Measurements from ENCODE around the gene BICD1.

Gene BICD1

GRCh38 chr12:32344047-32344446 is 237.4 kb downstream of the BICD1 start:
- no peak for DNase-seq (ENCODE audit: low read depth in 2 of 2)

DNA sequence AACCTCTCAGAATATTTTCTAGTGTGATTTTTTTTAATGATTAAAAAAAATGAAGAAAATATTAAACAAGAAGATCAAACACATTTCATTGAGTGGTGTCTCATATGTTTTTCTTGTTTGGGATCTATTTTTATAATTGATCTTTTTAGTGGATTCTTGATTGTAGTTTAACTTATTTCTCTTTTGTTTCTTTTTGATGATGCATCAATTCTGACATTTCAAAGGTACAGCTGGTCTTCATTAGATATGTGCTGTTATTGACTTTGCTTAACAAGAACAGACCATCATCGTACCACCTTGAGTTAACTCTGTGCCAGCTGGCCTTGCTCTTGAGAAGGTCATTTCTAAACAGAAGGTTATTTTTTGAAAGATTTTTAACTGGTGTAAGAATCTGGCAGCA is 246.9 kb downstream of the BICD1 start:
- no peak for DNase-seq (ENCODE audit: low read depth in 2 of 2)

- DNase-seq (ENCODE audit: low read depth in 2 of 2), result no peak
These were observed 251.1 kb downstream of the BICD1 start for GRCh38 chr12:32357601-32358249.

DNA sequence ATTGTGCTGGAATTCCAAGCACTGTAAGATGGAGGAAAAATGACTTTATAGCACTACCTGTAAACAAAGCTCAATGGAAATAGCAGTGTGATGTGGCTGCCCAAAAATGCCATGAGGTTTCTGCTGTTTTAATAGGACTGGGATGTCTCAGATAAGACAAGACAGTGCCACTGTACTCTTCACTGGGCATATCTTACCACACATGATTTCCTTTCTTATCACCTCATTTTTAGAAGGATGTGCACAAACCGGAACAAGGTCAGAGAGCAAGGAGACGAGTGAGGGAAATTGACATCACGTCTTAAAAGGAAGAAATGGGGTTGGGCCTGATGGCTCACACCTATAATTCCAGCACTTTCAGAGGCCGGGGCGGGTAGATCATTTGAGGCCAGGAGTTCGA is 254.3 kb downstream of the BICD1 start:
- DNase-seq (ENCODE audit: low read depth in 2 of 2), result no peak

DNA sequence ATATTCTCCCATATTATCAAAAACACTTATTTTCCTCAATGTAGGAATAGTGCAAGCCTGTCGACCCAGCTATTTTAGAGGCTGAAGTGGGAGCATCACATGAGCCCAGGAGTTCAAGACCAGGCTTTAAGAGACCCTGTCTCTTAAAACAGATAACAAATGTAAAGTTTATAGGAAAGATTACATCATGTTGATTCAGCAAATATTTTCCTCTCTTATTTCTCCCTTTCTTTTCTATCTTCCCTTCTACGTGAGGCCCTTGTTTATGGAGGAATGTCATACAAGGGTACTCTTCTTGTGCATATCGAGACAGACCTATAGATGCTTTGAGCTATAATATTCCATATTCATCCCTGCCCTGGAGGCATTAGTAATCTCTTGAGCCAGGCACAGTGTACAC is 256.2 kb downstream of the BICD1 start:
- no peak for DNase-seq (ENCODE audit: low read depth in 2 of 2)

DNA sequence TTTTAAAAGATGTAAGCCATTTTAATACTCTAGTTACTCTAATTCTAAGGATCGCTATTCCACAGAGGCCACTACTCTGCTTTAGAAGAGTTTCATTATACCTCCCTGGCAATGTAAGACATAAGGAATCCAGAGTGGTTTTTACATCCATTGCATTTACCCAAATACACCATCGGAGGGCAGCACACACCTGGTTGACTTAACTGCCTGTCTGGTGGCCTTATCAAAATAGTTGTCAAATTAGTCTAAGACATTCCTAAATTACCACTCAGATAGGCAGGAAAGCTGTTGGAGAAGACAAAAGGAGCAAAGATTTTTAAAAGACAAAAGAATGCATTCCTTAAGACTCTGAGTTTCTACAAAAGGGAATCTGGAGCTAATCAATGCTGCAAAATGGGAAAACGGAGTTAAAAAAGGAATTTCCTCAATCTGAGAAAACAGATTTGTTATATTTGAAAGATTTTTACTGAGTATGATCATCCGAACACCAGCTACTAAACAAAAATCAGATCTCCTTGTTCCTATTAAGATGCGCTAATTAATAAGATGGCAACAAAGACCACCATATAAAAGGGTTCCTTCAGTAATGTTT is 258.9 kb downstream of the BICD1 start:
- DNase-seq (ENCODE audit: low read depth in 2 of 2), result peak; percentile 1 to 8

DNA sequence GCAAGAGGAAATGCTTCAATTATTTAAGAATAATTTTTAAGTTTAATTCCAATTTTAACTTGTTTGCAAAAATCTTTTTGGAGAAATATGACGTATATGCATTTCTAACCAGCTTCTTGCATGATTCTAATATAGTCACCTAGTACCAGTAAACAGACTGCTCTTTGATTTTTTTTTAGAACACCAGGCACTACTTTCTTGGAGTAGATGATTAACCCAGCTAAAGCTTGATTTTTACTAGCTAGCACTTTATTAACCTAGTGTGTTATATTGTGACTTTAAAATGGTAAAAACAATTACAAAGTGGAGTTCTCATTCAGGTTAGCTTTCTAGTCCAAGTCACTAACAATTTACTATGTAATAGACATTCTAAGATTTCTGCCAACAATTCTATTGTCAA is 260.1 kb downstream of the BICD1 start:
- no peak for DNase-seq (ENCODE audit: low read depth in 2 of 2)

GRCh38 chr12:32367381-32367780 is 260.7 kb downstream of the BICD1 start:
- DNase-seq (ENCODE audit: low read depth in 2 of 2), result no peak

GRCh38 chr12:32369202-32369601 is 262.6 kb downstream of the BICD1 start:
- DNase-seq (ENCODE audit: low read depth in 2 of 2), result no peak

DNA sequence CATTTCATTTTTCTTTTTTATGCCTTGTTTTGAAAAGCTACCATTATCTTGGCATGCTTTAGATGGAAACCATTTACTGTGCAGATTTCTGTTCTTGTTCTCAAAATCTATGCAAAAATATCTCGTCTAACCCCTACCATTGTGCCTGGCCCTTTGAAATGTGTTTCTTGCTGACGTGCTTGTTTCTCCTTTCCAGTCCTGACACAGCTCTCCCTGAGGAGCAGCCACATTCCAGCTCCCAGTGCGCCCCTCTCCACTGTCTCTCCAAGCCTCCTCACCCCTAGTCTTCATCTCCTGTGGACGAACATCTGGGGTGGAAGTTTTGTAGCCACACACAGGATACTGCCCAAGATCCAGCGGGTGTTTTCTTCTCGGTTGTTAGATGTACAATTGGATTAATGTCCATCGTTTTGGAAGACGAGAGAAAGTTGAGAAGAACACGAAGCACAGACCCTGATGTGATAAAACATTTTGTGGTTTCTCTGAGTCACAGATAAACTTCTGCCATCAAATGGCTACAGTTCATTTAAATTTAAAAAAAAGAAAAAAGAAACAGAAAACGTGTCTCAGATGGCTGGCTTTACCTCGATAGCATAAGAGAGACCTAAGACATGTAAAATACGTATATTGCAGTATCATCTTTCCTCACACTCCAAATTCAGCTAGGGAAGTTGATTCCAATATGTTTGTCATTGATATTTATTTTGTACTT is 270.9 kb downstream of the BICD1 start:
- no peak for DNase-seq (ENCODE audit: low read depth in 2 of 2)

GRCh38 chr12:32379213-32379612 is 272.6 kb downstream of the BICD1 start:
- no peak for DNase-seq (ENCODE audit: low read depth in 2 of 2)

DNA sequence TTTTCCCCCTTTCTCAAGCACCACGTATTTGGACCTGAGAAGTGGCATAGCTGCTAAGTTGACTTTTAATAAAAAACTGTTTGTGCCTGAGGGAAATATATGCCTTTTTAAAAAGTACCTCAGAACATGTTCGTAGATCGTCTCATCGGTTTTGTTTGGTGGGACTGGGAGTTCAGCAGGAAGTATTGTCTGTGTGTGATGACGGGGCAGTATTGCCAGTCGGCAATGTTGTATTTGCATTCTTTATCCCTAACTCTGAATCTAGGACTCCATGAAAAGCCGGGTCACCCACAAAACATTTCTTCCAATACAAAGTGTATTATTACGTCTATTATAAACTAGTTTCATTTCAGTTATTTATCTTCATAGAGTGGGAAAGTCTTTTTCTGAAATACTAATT is 273.0 kb downstream of the BICD1 start:
- no peak for DNase-seq (ENCODE audit: low read depth in 2 of 2)

GRCh38 chr12:32382226-32382625 is 275.6 kb downstream of the BICD1 start:
- DNase-seq (ENCODE audit: low read depth in 2 of 2), result no peak

- no peak for DNase-seq (ENCODE audit: low read depth in 2 of 2)
These were observed 284.0 kb downstream of the BICD1 start for GRCh38 chr12:32390572-32391219.

GRCh38 chr12:32395026-32395425 is 288.4 kb downstream of the BICD1 start:
- no peak for DNase-seq (ENCODE audit: low read depth in 2 of 2)

- no peak for DNase-seq (ENCODE audit: low read depth in 2 of 2)
These were observed 291.0 kb downstream of the BICD1 start for GRCh38 chr12:32397696-32398095.

DNA sequence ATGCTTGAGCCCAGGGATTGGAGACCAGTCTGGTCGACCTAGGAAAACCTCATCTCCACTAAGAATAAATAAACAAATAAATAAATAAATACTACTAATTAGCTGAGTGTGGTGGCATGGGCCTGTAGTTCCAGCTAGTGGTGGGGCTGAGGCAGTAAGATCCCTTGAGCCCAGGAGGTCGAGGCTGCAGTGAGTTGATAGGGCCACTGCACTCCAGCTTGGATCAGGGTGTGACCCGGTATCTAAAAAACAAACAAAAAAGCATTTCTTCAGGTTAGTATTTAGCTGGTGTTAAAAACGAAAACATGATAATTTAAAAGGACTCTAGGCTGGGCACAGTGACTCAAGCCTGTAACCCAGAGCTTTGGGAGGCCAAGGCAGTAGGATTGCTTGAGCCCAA is 291.5 kb downstream of the BICD1 start:
- DNase-seq (ENCODE audit: low read depth in 2 of 2), result no peak

GRCh38 chr12:32398816-32399369 is 292.2 kb downstream of the BICD1 start:
- DNase-seq (ENCODE audit: low read depth in 2 of 2), result no peak

DNA sequence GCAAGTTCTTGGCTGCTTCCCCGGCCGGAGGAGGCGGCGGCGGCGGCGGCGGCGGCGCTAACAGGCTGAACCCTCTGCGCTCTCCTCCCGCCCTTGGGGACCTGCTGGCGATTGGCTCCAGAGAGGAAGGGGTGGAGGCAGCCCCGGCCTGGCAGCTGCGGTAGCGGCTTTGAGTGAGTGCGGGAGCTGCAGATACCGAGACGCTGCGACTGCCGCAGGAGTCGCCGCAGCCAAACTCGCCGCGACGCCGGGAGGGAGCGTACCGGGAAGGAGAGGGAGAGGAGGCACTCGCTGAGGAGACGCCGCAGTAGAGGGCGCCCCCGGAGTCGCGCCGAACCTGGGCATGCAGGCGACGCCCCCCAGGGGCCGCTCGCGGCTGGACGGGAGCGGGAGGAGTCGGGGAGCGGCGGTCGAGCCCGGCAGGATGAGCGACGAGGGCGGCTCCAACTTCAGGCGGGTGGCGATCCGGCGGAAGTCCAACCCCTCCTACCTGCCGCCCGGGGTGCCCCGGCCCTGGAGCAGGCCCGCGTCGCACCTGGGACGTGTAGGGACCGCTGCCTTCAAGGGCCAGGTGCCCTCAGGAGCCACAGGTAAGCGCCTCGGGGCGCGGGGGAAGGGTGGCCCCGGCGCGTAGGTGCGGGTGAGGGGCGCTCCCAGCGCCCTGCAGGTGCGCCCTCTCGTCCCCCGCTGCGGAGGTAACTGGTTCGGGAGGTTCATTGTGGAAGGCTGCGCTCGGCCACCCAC is 292.9 kb downstream of the BICD1 start, which contains the start of gene FGD4:
FGD4 (plus strand) TSS at position 189 of the 744 bp plus-strand sequence.
- peak in 1 of 2 donors; percentile 7 for DNase-seq (ENCODE audit: low read depth in 2 of 2)

DNA sequence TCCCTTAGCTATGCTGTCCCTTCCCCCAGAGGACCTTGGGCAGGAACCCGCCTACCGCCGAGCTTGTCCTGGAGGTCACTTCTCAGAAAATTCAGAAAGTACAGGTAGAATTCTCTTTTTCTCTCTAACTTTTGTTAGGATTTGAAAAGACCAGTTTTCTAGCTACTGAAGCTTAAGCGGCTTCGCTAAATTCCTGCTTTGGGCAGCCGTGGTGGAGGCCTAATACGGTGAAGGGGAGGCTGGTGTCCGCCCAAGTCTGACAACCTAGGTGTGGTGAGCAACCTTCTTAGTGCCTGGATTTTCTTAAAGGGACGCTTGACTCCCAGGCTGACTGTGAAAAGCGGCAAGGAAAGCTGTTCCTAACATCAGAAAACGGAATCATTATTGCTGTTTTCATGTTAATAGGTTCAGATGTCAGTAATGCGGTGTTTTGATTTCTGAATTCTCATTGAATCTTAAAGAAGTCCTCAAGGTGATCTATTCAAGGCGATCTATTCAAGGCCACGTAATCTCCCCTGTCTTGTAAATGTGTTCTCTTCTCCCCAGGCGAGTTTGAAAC is 293.5 kb downstream of the BICD1 start:
- no peak for DNase-seq (ENCODE audit: low read depth in 2 of 2)

GRCh38 chr12:32400866-32401265 is 294.2 kb downstream of the BICD1 start:
- no peak for DNase-seq (ENCODE audit: low read depth in 2 of 2)
